Measurements from ENCODE around the gene FBXO38.

Gene FBXO38

GRCh38 chr5:148386041-148386440, 2.3 kb downstream of the FBXO38 start:
- Histone ChIP-seq H3K4me1 (ENCODE audit: insufficient read depth, low read length, poor library complexity, severe bottlenecking) (peaks cover 35% of the 10 kb centered on the region), H3K27me3 (ENCODE audit: insufficient read depth, low read length, poor library complexity, severe bottlenecking) (no peaks in the 10 kb centered on the region), H3K36me3 (ENCODE audit: insufficient read depth, low read length) (no peaks in the 10 kb centered on the region), H3K4me3 (ENCODE audit: low read length, poor library complexity, severe bottlenecking) (peak overlapping the region; percentile 100), H3K4me2 (ENCODE audit: low read depth, low read length, poor library complexity, severe bottlenecking) (peak overlapping the region; percentile 99), H3F3A (ENCODE audit: low read depth) (no peaks in the 10 kb centered on the region), H3K9me2 (replicated peaks; ENCODE audit: low read depth, low read length) (no peaks in the 10 kb centered on the region), H3K9me3 (ENCODE audit: insufficient read depth, low read depth, low read length) (no peaks in the 10 kb centered on the region), H4K20me1 (ENCODE audit: insufficient read depth, low read length, poor library complexity, severe bottlenecking) (peaks cover 44% of the 10 kb centered on the region), H3K9ac (ENCODE audit: low read depth, low read length, poor library complexity, severe bottlenecking) (peak overlapping the region; percentile 98), H3K79me2 (ENCODE audit: insufficient read depth, low read length) (peaks cover 63% of the 10 kb centered on the region), H2AFZ (ENCODE audit: low read length) (no peak overlapping the region)
- no peak for TF ChIP-seq CTCF (conservative IDR thresholded peaks at IDR 0.05; ENCODE audit: low read length)
- TF ChIP-seq EZH2phosphoT487 (IDR thresholded peaks at IDR 0.05; ENCODE audit: borderline replicate concordance), result no peak

- Histone ChIP-seq H3K4me1 (ENCODE audit: insufficient read depth, low read length, poor library complexity, severe bottlenecking) (peaks cover 39% of the 10 kb centered on the region), H3K9me3 (ENCODE audit: insufficient read depth, low read depth, low read length) (no peaks in the 10 kb centered on the region), H3K9me2 (replicated peaks; ENCODE audit: low read depth, low read length) (no peaks in the 10 kb centered on the region), H3F3A (ENCODE audit: low read depth) (no peaks in the 10 kb centered on the region), H3K9ac (ENCODE audit: low read depth, low read length, poor library complexity, severe bottlenecking) (no peak overlapping the region), H3K36me3 (ENCODE audit: insufficient read depth, low read length) (no peaks in the 10 kb centered on the region), H3K79me2 (ENCODE audit: insufficient read depth, low read length) (peaks cover 71% of the 10 kb centered on the region), H3K4me3 (ENCODE audit: low read length, poor library complexity, severe bottlenecking) (no peak overlapping the region), H3K4me2 (ENCODE audit: low read depth, low read length, poor library complexity, severe bottlenecking) (peak overlapping the region; percentile 99), H4K20me1 (ENCODE audit: insufficient read depth, low read length, poor library complexity, severe bottlenecking) (peaks cover 48% of the 10 kb centered on the region), H2AFZ (ENCODE audit: low read length) (no peak overlapping the region), H3K27me3 (ENCODE audit: insufficient read depth, low read length, poor library complexity, severe bottlenecking) (no peaks in the 10 kb centered on the region)
- no peak for TF ChIP-seq CTCF (conservative IDR thresholded peaks at IDR 0.05; ENCODE audit: low read length)
- no peak for TF ChIP-seq EZH2phosphoT487 (IDR thresholded peaks at IDR 0.05; ENCODE audit: borderline replicate concordance)
These were observed 3.6 kb downstream of the FBXO38 start for GRCh38 chr5:148387325-148387724.

- no peaks in the 10 kb centered on the region for H3K9me3 ChIP-seq (ENCODE audit: insufficient read depth, low read depth, low read length)
- H3K27me3 ChIP-seq (ENCODE audit: insufficient read depth, low read length, poor library complexity, severe bottlenecking), result no peaks in the 10 kb centered on the region
- no peak overlapping the region for H3K4me2 ChIP-seq (ENCODE audit: low read depth, low read length, poor library complexity, severe bottlenecking)
- H3K9ac ChIP-seq (ENCODE audit: low read depth, low read length, poor library complexity, severe bottlenecking), result no peak overlapping the region
- H3K9me2 ChIP-seq (replicated peaks; ENCODE audit: low read depth, low read length), result no peaks in the 10 kb centered on the region
- H3K4me1 ChIP-seq (ENCODE audit: insufficient read depth, low read length, poor library complexity, severe bottlenecking), result peaks cover 30% of the 10 kb centered on the region
- H4K20me1 ChIP-seq (ENCODE audit: insufficient read depth, low read length, poor library complexity, severe bottlenecking), result peaks cover 48% of the 10 kb centered on the region
- H2AFZ ChIP-seq (ENCODE audit: low read length), result no peak overlapping the region
- H3K4me3 ChIP-seq (ENCODE audit: low read length, poor library complexity, severe bottlenecking), result no peak overlapping the region
- H3F3A ChIP-seq (ENCODE audit: low read depth), result no peaks in the 10 kb centered on the region
- H3K36me3 ChIP-seq (ENCODE audit: insufficient read depth, low read length), result no peaks in the 10 kb centered on the region
- peaks cover 72% of the 10 kb centered on the region for H3K79me2 ChIP-seq (ENCODE audit: insufficient read depth, low read length)
- no peak for TF ChIP-seq CTCF (conservative IDR thresholded peaks at IDR 0.05; ENCODE audit: low read length)
- no peak for TF ChIP-seq EZH2phosphoT487 (IDR thresholded peaks at IDR 0.05; ENCODE audit: borderline replicate concordance)
These were observed 4.9 kb downstream of the FBXO38 start for GRCh38 chr5:148388696-148389095.
